OCI-LY1 (cell line): ENCODE results near the gene RHOG.

Source experiments
- H2AFZ ChIP-seq: fragments of 200-600 bp; sonication (generic), shearing (Covaris generic); 2 replicates; pipeline ENCODE4 v1.6.0; 2014; ENCODE audit warnings: antibody characterized with exemption, mild to moderate bottlenecking, low read length
- H3F3A ChIP-seq: fragments of 200-600 bp; sonication (generic), shearing (Covaris generic); 2 replicates; pipeline ENCODE4 v1.6.0; 2014; ENCODE audit warnings: mild to moderate bottlenecking, antibody characterized with exemption, low read length, moderate library complexity; ENCODE audit not compliant: insufficient read depth
- H3K27ac ChIP-seq: fragments of 200-600 bp; sonication (generic); 2 replicates; pipeline ENCODE4 v1.5.1; 2014; ENCODE audit warnings: low read length, mixed run types, mild to moderate bottlenecking, low read depth; ENCODE audit not compliant: poor library complexity, severe bottlenecking
- H3K27me3 ChIP-seq: fragments of 200-600 bp; sonication (generic); 2 replicates; pipeline ENCODE4 v1.6.0; 2014; ENCODE audit warnings: antibody characterized with exemption, mild to moderate bottlenecking, low read length, moderate library complexity; ENCODE audit not compliant: insufficient read depth
- H3K36me3 ChIP-seq: fragments of 200-600 bp; sonication (generic); 2 replicates; pipeline ENCODE4 v1.6.1; 2014; ENCODE audit warnings: mild to moderate bottlenecking, antibody characterized with exemption, low read length, moderate library complexity, mixed read lengths; ENCODE audit not compliant: insufficient read depth
- H3K4me1 ChIP-seq: fragments of 200-600 bp; sonication (generic); 2 replicates; pipeline ENCODE4 v1.5.1; 2014; ENCODE audit warnings: mild to moderate bottlenecking, low read length, moderate library complexity; ENCODE audit not compliant: insufficient read depth, severe bottlenecking
- H3K4me2 ChIP-seq: fragments of 200-600 bp; sonication (generic), shearing (Covaris generic); 2 replicates; pipeline ENCODE4 v1.6.1; 2014; ENCODE audit warnings: low read length
- H3K4me3 ChIP-seq: fragments of 200-600 bp; sonication (generic); 2 replicates; pipeline ENCODE4 v1.5.1; 2014; ENCODE audit warnings: low read length, low read depth, mild to moderate bottlenecking, mixed read lengths; ENCODE audit not compliant: poor library complexity, severe bottlenecking
- H3K79me2 ChIP-seq: fragments of 200-600 bp; shearing (Covaris generic); 2 replicates; pipeline ENCODE4 v1.6.1; 2016; ENCODE audit warnings: mixed run types, low read length, mixed read lengths; ENCODE audit not compliant: insufficient read depth
- H3K9ac ChIP-seq: fragments of 200-600 bp; sonication (generic), shearing (Covaris generic); 2 replicates; pipeline ENCODE4 v1.6.1; 2014; ENCODE audit warnings: mild to moderate bottlenecking, low read length, mixed read lengths
- H3K9me2 ChIP-seq: fragments of 200-600 bp; sonication (generic), shearing (Covaris generic); 2 replicates; pipeline ENCODE4 v1.6.1; 2014; ENCODE audit warnings: low read depth, mild to moderate bottlenecking, low read length, mixed read lengths
- H3K9me3 ChIP-seq: fragments of 200-600 bp; shearing (Covaris generic); 2 replicates; pipeline ENCODE4 v1.6.1; 2014; ENCODE audit warnings: low read length, mixed read lengths
- H4K20me1 ChIP-seq: fragments of 200-600 bp; sonication (generic), shearing (Covaris generic); 2 replicates; pipeline ENCODE4 v1.6.0; 2016; ENCODE audit warnings: mild to moderate bottlenecking, low read length; ENCODE audit not compliant: insufficient read depth
- EZH2 ChIP-seq: fragments of 200-600 bp; sonication (generic), shearing (Covaris generic); IDR thresholded peaks from 2 replicates; pipeline ENCODE4 v1.8.0; 2017; ENCODE audit warnings: borderline replicate concordance, mixed run types, mild to moderate bottlenecking, antibody characterized with exemption, low read length, moderate library complexity, mixed read lengths
- TF ChIP-seq, protein P1 (sequence below): fragments of 200-600 bp; sonication (generic), shearing (Covaris generic); IDR thresholded peaks from 2 replicates; pipeline ENCODE4 v1.5.1; 2017; ENCODE audit warnings: mild to moderate bottlenecking, antibody characterized with exemption, low read length, moderate library complexity, mixed read lengths

Gene RHOG

DNA sequence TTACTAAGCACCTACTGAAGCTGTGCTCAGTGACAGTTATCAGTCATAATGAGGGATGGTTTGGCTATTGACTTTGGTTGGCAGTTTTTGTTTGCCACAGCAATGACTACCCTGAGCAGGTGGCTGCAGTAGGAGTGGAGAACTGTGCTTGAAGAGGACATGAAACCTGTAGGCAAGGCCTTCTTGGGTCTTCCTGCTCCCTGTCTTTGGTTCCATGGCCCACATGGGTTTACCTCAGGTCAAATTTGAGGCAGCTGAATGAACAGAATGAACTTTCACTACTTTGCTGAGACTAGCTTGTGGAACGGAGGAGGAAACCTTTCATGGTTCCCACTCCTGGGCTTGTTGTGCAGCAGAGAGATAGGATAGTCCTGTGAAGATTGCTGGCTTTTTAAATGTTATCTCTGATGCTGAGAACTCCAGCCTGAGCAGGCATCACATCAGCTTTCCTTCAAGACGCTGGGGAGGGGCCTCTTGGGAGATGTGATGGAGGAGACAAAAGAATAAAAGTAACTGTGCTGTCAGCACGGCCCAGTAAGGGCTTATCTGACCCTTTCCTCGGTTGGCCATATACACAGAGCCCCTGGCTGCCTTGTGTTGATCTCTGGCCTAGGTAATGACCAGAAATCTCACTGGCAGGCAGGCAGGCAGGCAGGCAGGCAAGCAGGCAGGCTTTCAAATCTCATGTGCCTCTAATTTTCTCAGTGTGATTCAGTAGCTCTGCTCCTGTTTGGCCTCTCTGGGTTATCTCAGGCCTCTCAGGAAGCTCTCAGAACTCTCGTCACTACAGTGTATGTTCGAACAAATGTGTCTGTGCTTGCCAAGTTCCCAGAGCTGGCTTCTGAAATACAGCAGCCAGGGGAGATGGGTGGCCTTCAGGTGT is 26.7 kb upstream of the RHOG start:
- H3K4me3 ChIP-seq, result peak overlapping the region; percentile 6
- H3K27me3 ChIP-seq, result no peaks in the 10 kb centered on the region
- H3K4me2 ChIP-seq, result peak overlapping the region; percentile 44; the same call in 1 of the 2 replicates
- H3K9ac ChIP-seq, result peak overlapping the region; percentile 38; the same call in 1 of the 2 replicates
- no peaks in the 10 kb centered on the region for H3K9me3 ChIP-seq
- peaks cover 66% of the 10 kb centered on the region for H3K4me1 ChIP-seq
- peaks cover 29% of the 10 kb centered on the region for H3K79me2 ChIP-seq
- H3K9me2 ChIP-seq, result no peaks in the 10 kb centered on the region
- H2AFZ ChIP-seq, result no peak overlapping the region
- TF ChIP-seq EZH2, result no peak
- no peaks in the 10 kb centered on the region; the same call in 1 of the 2 replicates for H3F3A ChIP-seq
- peak overlapping the region; percentile 89 for H3K27ac ChIP-seq
- no peaks in the 10 kb centered on the region; the same call in 1 of the 2 replicates for H3K36me3 ChIP-seq
- H4K20me1 ChIP-seq, result no peaks in the 10 kb centered on the region

DNA sequence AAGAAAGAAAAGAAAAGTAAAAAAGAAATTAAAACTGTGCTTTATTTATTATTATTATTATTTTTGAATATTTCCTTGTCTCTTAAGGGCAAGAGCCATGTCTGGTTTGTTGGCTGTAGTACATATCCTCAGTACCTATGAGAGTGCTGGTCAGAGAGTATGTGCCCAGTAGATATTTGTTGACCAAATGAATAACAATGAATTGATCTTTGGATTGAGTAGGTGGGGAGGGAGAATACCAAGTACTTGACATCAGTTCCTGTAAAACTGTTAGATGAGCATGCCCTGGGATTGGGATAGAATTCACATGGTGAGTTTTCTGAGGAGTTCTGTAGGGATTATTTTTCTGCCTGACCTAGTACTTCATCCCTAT is 26.1 kb upstream of the RHOG start:
- Histone ChIP-seq H3K4me1 (peaks cover 65% of the 10 kb centered on the region), H3K9me3 (no peaks in the 10 kb centered on the region), H3K36me3 (no peaks in the 10 kb centered on the region), H3K9me2 (no peaks in the 10 kb centered on the region), H2AFZ (no peak overlapping the region), H3F3A (no peaks in the 10 kb centered on the region; the same call in 1 of the 2 replicates), H3K27me3 (no peaks in the 10 kb centered on the region), H4K20me1 (no peaks in the 10 kb centered on the region), H3K4me2 (peak overlapping the region; percentile 44; the same call in 1 of the 2 replicates), H3K4me3 (no peak overlapping the region), H3K79me2 (peaks cover 33% of the 10 kb centered on the region), H3K27ac (peak overlapping the region; percentile 89), H3K9ac (no peak overlapping the region; the same call in 1 of the 2 replicates)
- TF ChIP-seq, protein P1, sequence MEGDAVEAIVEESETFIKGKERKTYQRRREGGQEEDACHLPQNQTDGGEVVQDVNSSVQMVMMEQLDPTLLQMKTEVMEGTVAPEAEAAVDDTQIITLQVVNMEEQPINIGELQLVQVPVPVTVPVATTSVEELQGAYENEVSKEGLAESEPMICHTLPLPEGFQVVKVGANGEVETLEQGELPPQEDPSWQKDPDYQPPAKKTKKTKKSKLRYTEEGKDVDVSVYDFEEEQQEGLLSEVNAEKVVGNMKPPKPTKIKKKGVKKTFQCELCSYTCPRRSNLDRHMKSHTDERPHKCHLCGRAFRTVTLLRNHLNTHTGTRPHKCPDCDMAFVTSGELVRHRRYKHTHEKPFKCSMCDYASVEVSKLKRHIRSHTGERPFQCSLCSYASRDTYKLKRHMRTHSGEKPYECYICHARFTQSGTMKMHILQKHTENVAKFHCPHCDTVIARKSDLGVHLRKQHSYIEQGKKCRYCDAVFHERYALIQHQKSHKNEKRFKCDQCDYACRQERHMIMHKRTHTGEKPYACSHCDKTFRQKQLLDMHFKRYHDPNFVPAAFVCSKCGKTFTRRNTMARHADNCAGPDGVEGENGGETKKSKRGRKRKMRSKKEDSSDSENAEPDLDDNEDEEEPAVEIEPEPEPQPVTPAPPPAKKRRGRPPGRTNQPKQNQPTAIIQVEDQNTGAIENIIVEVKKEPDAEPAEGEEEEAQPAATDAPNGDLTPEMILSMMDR, result no peak
- TF ChIP-seq EZH2, result no peak

DNA sequence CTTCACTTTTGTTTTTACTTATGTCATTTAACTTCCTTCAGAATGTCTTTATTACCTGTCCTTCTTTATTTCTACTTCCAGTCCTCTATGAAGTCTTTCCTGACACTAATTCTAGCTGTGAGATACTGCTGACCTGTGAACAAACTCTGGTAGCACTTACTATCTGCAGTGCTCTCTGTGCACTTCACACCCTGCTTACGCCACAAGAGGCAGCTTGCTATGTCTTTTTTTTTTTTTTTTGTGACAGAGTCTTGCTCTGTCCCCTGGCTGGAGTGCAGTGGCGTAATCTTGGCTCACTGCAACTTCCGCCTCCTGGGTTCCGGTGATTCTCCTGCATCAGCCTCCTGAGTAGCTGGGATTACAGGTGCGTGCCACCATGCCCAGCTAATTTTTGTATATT is 25.4 kb upstream of the RHOG start:
- Histone ChIP-seq H3K4me2 (peak overlapping the region; percentile 59), H3F3A (no peaks in the 10 kb centered on the region; the same call in 1 of the 2 replicates), H3K27me3 (no peaks in the 10 kb centered on the region), H3K4me3 (no peak overlapping the region), H3K79me2 (peaks cover 38% of the 10 kb centered on the region), H2AFZ (no peak overlapping the region), H3K9ac (peak overlapping the region; percentile 45; the same call in 1 of the 2 replicates), H3K4me1 (peaks cover 64% of the 10 kb centered on the region), H3K27ac (peak overlapping the region; percentile 89), H4K20me1 (no peaks in the 10 kb centered on the region), H3K9me2 (no peaks in the 10 kb centered on the region), H3K36me3 (no peaks in the 10 kb centered on the region), H3K9me3 (no peaks in the 10 kb centered on the region)
- no peak for TF ChIP-seq EZH2
- TF ChIP-seq, protein P1, result peak; percentile 27; the same call in 1 of the 2 replicates
